Mononuclear cell (primary cell): ENCODE measurements around the gene SLC25A38. TPM values are rescaled to one million over a fixed set of nuclear protein-coding genes. Genes with fewer than 3 reads are reported as not detected.
"Not testable (repeated sequence)": the region's sequence is repeated elsewhere in the genome, so short reads cannot be mapped to it uniquely, and the experiment has no call there.

Experiments used
- H3K27me3 ChIP-seq: 2 replicates; pipeline ENCODE4 v1.6.0; 2011; ENCODE audit warnings: low read length, control low read depth; ENCODE audit not compliant: insufficient read depth
- H3K4me1 ChIP-seq: 2 replicates; pipeline ENCODE4 v1.5.1; 2011; ENCODE audit warnings: mild to moderate bottlenecking, low read length, control low read depth; ENCODE audit not compliant: insufficient read depth
- H3K4me3 ChIP-seq: 2 replicates; pipeline ENCODE4 v1.5.1; 2011; ENCODE audit warnings: mild to moderate bottlenecking, low read length, moderate library complexity
- H3K9me3 ChIP-seq: 2 replicates; pipeline ENCODE4 v1.5.1; 2011; ENCODE audit warnings: low read depth, mild to moderate bottlenecking, control low read depth, low read length
- total RNA-seq: library from RNA; depleted of rRNA; stranded (reverse); fragments of >200 nt; gene quantifications from one replicate; pipeline ENCODE4 v1.2.3, GENCODE V29; 2012

SLC25A38 gene
- total RNA-seq, 1 donor, result 25.7 TPM

DNA sequence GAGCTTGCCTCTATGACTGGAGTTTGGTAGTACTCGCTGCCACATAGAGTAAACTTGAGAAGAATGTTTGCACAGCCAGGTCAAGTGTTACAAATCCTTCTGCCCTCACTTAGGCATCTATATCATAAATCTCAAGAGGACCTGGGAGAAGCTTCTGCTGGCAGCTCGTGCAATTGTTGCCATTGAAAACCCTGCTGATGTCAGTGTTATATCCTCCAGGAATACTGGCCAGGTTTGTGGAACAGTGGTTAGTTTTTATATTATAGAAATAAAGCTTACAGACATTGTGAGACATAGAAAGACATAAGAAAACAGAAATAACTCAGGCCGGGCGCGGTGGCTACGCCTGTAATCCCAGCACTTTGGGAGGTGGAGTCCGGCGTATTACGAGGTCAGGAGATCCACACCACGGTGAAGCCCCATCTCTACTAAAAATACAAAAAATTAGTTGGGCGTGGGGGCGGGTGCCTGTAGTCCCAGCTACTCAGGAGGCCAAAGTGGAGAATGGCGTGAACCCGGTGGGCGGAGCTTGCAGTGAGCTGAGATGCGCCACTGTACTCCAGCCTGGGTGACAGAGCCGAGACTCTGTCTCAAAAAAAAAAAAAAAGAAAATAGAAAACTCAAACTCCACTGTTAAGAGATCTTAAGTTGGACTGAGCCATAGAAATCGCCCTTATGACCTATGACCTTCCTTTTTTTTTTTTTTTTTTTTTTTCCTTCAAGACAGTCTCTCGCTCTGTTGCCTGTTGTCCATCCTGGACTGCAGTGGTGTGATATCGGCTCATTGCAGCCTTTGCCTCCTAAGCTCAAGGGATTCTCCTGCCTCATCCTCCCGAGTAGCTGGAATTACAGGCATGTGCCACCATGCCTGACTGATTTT is 25.6 kb downstream of the SLC25A38 start:
- Histone ChIP-seq H3K4me3 (no peak overlapping the region), H3K4me1 (peaks cover 35% of the 10 kb centered on the region), H3K9me3 (no peaks in the 10 kb centered on the region), H3K27me3 (no peaks in the 10 kb centered on the region)

DNA sequence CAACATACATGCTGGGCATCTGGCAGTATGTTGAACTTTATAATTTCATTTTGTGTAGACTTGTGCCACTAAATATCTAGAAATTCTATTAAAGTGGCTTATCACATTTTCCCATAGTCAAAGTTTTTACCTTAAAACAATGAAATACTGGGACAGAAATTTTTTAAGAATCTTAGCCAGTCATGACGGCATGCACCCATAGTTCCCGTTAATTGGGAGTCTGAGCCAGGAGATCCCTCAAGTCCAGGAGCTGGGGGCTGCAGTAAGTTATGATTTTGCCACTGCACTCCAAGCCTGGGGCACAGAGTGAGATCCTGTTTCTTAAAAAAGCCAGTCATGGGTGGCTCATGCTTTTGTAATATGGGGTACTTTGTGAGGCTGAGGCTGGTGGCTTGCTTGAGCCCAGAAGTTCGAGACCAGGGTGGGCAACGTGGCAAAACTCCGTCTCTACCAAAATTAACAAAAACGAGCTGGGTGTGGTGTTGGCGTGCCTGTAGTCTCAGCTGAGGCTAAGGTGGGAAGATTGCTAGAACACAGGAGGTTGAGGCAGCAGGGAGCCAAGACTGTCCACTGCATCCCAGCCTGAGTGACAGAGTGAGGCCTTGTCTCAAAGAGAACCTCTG is 26.5 kb downstream of the SLC25A38 start:
- Histone ChIP-seq H3K4me1 (peaks cover 35% of the 10 kb centered on the region), H3K4me3 (no peak overlapping the region), H3K9me3 (no peaks in the 10 kb centered on the region), H3K27me3 (no peaks in the 10 kb centered on the region)

DNA sequence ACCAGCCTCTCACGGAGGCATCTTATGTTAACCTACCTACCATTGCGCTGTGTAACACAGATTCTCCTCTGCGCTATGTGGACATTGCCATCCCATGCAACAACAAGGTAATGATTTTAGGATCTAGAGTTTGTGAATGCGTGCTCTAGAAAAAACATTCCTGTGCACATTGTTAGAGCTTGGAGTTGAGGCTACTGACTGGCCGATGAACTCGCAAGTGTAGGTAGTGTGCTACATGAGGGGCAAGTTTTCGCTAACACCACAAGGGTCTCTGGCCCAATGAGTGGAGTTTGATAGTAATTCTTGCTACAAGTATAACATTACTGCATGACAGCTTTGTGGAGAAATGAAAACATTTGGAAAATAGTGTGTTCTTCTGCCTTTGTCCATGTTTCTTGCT is 27.7 kb downstream of the SLC25A38 start:
- H3K27me3 ChIP-seq, result no peaks in the 10 kb centered on the region
- peaks cover 31% of the 10 kb centered on the region for H3K4me1 ChIP-seq
- H3K4me3 ChIP-seq, result no peak overlapping the region
- H3K9me3 ChIP-seq, result no peaks in the 10 kb centered on the region

DNA sequence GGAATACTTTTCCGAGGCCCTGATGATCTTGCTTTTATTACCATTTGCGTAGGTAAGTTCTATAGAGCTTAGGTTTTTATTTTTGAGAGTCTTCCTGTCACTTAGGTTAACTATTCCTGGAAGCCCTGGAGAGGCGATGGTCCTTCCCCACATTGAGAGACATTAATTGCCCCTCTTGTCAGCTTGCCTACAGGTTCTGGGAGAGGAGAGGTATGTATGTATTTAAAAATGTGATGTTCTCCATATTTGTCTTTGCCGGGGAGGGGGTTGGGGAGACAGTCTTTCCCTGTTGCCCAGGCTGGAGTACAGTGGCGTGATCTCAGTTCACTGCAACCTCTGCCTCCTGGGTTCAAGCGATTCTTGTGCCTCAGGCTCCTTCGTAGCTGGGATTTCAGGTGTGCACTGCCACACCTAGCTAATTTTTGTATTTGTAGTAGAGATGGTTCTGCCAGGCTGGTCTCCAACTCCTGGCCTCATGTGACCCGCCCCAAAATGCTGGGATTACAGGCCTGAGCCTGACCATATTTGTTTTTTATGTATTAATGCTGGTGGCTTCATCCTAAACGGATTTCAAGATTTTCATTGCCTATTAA is 29.6 kb downstream of the SLC25A38 start:
- Histone ChIP-seq H3K4me3 (no peak overlapping the region), H3K9me3 (no peaks in the 10 kb centered on the region), H3K27me3 (no peaks in the 10 kb centered on the region), H3K4me1 (peaks cover 21% of the 10 kb centered on the region)

DNA sequence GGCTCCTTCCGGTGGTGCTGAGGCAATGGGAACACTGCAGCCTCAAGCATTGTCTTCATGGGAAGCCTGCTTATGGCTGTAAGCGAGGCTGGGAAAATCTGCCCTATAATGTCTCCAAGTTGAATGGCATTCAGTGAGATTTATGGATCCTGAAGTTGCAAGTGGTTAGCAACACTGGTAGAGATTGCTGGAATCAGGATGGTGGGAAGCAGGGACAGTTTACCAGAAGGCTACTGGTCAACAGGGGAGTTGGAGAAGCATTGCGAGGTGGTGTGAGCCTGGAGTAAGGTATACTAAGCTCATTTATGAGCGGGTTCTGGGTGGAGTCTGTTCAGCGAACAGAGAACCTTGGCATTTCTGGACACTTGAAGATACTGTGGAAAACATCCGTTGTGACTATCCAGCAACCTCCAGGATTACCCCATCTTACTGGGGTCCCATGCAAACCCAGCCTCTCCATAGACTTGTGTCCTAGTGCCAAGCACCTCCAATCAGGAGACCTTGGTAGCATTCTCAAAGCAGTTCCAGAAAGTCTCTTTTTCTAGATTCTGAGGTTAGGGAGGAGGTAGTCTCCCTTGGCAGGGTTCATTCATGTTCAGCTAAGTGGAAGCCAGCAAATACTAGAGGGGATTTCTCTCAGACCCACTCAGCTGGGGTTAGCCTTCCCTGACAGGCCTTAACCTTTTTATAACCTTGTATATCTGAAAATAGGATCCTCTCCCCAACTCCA is 30.7 kb downstream of the SLC25A38 start:
- Histone ChIP-seq H3K4me1 (peaks cover 10% of the 10 kb centered on the region), H3K27me3 (no peaks in the 10 kb centered on the region), H3K9me3 (no peaks in the 10 kb centered on the region), H3K4me3 (no peak overlapping the region)

DNA sequence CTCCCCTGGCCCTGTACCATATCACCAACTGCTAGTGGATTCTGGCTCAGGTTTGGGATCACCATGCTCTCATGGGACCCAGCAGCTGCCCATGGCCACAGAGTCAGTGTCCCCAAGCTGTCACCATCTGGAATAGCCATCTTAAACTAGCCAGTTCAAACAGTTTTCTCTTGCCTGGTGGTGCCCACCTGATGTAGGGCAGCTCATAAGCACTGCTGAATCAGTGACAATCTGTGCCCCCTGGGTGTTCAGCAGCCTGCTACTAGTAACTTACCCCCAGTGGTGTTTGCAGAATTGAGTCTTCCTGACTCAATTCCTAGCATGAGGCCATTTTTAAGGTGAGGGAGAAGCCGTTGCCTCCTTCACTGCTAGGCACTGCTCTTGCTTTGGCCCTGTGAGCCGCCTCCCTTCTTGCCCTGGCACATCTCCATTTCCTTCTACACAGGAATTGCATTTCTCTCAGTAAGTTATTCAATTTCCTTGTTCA is 31.3 kb downstream of the SLC25A38 start:
- peaks cover 4% of the 10 kb centered on the region for H3K4me1 ChIP-seq
- H3K4me3 ChIP-seq, result no peak overlapping the region
- no peaks in the 10 kb centered on the region for H3K9me3 ChIP-seq
- H3K27me3 ChIP-seq, result no peaks in the 10 kb centered on the region

DNA sequence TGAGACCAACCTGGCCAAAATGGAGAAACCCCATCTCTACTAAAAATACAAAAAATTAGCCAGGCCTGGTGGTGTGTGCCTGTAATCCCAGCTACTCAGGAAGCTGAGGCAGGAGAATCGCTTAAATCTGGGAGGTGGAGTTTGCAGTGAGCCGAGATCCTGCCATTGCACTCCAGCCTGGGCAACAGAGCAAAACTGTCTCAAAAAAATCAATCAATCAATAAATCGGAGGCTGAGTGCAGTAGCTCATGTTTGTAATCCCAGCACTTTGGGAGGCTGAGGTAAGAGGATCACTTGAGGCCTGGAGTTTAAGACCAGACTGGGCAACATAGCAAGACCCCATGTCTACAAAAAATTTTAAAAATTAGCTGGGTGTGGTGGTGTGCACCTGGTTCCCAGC is 32.1 kb downstream of the SLC25A38 start:
- H3K4me3 ChIP-seq, H3K27me3 ChIP-seq, H3K4me1 ChIP-seq, H3K9me3 ChIP-seq: not testable (repeated sequence)

DNA sequence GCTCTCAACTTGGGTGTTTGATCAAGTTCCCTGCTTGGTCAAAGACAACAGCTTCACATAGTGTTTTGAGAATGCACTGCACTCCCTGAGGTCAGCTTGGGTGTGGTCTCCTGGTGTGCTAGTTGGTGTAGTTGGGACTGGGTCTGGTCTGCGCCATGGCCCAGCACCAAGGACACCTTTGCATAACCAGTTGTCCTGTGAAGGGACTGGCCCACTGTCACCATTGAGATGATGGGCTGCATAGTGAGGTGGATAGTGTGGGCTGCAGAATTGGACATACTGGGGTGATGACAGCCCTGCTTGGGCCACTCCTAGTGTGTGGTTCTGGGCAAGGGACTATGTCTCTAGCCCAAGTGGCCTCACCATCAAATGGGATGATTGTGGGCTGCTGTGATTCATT is 32.8 kb downstream of the SLC25A38 start:
- Histone ChIP-seq H3K27me3 (no peaks in the 10 kb centered on the region), H3K4me3 (no peak overlapping the region), H3K4me1 (no peaks in the 10 kb centered on the region), H3K9me3 (no peaks in the 10 kb centered on the region)

DNA sequence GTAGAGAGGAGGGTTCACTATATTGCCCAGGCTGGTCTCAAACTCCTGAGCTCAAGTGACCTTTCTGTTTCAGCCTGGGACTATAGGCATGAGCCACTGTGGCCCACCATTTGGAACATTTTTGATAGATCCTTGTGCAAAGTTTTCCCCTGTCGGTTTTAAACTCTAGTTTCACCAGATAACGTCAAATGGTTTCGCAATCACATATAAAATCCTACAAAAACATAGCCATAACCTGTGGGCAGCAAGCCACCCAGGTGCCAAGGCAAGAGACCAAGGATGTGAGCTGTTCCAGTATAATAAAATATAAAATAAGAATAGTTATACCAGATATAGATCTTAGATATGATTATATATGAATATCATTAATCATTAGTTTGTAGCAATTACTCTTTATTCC is 33.8 kb downstream of the SLC25A38 start:
- H3K4me1 ChIP-seq, H3K27me3 ChIP-seq, H3K9me3 ChIP-seq, H3K4me3 ChIP-seq: not testable (repeated sequence)

DNA sequence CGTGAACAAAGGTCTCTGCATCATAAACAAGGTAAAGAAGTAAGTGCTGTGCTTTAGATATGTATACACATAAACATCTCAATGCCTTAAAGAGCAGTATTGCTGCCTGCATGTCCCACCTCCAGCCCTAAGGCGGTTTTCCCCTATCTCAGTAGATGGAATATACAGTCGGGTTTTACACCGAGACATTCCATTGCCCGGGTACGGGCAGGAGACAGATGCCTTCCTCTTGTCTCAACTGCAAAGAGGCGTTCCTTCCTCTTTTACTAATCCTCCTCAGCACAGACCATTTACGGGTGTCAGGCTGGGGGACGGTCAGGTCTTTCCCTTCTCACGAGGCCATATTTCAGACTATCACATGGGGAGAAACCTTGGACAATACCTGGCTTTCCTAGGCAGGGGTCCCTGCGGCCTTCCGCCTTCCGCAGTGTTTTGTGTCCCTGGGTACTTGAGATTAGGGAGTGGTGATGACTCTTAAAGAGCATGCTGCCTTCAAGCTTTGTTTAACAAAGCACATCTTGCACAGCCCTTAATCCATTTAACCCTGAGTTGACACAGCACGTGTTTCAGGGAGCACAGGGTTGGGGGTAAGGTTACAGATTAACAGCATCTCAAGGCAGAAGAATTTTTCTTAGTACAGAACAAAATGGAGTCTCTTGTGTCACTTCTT is 35.5 kb downstream of the SLC25A38 start:
- H3K4me1 ChIP-seq, H3K27me3 ChIP-seq, H3K9me3 ChIP-seq, H3K4me3 ChIP-seq: not testable (repeated sequence)

DNA sequence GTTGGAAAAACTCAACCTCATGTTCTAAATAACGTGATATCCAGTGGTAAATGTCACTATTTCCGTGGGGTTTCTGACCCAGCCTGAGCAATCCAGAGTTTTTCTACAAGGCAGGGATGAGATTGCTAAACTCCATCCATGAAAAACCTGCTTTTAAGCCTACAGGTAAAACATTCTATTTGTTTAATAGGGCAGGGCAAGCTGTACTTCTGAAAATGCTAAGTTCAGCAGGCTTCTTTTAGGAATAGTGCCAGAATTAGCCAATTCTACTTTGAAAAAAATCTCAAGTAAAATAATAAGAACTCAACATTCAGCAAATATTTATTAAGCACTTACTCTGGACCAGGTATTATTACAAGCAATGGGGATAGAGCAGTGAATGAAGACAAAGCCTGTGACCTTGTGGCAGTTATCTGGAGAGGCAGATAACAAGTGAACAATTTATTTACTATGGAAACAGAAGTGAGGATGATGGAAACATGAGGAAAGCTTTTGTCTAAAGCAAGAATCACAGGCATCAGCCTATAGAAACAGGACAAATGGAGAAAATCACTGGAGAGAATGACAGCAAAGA is 36.7 kb downstream of the SLC25A38 start:
- no peaks in the 10 kb centered on the region for H3K4me1 ChIP-seq

DNA sequence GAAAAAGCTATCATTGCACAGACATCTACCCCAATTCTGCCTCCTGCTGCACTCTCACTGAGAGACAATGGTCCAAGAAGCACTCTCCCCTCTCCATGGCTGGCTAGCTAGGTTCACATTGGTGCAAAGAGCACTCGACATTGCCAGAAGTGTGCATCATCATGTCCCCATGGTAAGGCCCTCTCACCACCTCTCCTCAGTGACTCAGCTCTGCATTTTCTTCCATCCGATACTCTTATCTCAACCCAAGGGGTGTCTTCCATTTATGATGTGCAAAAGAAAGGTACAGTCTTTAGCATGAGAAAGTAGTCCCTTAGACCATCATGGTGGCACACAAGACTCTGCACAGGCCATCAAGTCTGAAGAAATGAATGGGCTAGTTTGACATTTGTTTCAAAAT is 37.4 kb downstream of the SLC25A38 start:
- Histone ChIP-seq H3K4me3 (no peak overlapping the region), H3K9me3 (no peaks in the 10 kb centered on the region), H3K27me3 (no peaks in the 10 kb centered on the region), H3K4me1 (no peaks in the 10 kb centered on the region)

More for the DNA sequence above, 36.7 kb downstream of the SLC25A38 start:
- no peak overlapping the region for H3K4me3 ChIP-seq
- H3K9me3 ChIP-seq, result no peaks in the 10 kb centered on the region
- H3K27me3 ChIP-seq, result no peaks in the 10 kb centered on the region

DNA sequence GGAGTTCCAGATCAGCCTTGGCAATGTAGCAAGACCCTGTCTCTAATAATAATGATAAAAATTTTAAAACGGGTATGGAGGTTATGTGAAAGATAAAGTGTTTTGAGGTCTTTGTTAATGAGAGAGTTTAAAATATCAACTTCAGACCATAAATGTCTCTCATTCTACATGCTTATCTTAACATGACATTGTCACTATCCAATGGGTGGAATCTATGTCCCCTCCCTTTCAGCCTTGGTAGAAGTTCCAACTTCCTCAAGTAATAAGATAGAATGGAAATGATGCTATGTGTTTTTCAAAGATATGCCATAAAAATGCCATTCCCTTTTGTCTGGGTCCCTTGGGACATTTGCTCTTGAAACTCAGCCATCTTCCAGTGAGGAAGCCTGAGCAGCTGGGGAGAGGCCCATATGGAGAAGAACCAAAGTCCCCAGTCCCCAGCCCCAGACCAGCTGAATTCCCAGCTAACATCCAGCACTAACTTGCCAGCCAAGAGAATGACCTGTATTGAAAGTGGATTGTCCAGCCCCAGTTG is 40.3 kb downstream of the SLC25A38 start:
- no peaks in the 10 kb centered on the region for H3K4me1 ChIP-seq
- no peaks in the 10 kb centered on the region for H3K27me3 ChIP-seq
- H3K9me3 ChIP-seq, result no peaks in the 10 kb centered on the region
- no peak overlapping the region for H3K4me3 ChIP-seq

DNA sequence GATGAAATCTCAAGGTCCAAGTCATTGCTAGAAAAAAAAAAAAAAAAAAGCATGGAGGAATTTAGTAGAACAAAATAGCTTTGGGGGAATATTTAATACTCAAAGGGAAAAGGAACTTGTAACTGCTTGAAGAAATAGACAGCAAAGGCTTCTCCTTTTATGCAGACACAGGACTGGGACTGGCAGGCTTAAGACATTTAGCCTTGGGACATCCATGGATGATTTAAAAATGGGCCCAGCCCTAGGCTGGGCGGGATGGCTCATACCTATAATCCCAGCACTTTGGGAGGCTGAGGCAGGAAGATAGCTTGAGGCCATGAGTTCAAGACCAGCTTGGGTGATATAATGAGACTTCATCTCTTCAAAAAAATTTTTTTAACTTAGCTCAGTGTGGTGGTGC is 43.1 kb downstream of the SLC25A38 start:
- H3K9me3 ChIP-seq, result no peaks in the 10 kb centered on the region
- no peaks in the 10 kb centered on the region for H3K4me1 ChIP-seq
- H3K4me3 ChIP-seq, result no peak overlapping the region
- H3K27me3 ChIP-seq, result no peaks in the 10 kb centered on the region
